Heart left ventricle (tissue), 13 donors: ENCODE measurements around the gene NEURL2.

ENCODE experiments used
- POLR2A ChIP-seq, 2 donors: fragments of 450-650 bp; IDR thresholded peaks; one replicate each; pipeline ENCODE4 v1.6.1; 2017; ENCODE audit warnings: antibody characterized with exemption in 2 of 2, mild to moderate bottlenecking in 2 of 2, moderate library complexity in 2 of 2
- TF ChIP-seq, protein P1 (sequence below), 12 donors: fragments of 200-600 bp; sonication (generic) in 4 of 12; IDR thresholded peaks; one replicate each; pipeline versions ENCODE4 v1.5.0 to v1.8.0; 2018 to 2022; ENCODE audit warnings: antibody characterized with exemption in 12 of 12, mild to moderate bottlenecking in 5 of 12
- donor health status: ischemic (EF 13 %, LVEDD 7.1; RV severe dilation, severe dysfunction).
- donor health status: DM: no; HTN: yes; CAD: no.
- donor health status: DM: no; HTN: no; CAD: no.
- donor health status: ischemic (EF 25% LVEDD 6.9; RV normal size, moderate dysfunction).
- donor health status: ischemic (EF 25% LVEDD 5.7; RV mildly dilated, moderate dysfunction).
- donor health status: ischemic (EF 35%, LVEDD 5.7; RV mildly dilated, moderate dysfunction).
- donor health status: nonischemic (EF 11% LVEDD 7.7; RV severe dilation, severe dysfunction).
- donor health status: DM: yes; HTN: yes; CAD: no.
- donor health status: PGD.
- donor health status: ischemic (EF 29% LVEDD 5.4; RV normal size, mild dysfunction).
- donor health status: nonischemic (EF 23%, LVEDD 6.1; RV moderate dilation, normal function).

DNA sequence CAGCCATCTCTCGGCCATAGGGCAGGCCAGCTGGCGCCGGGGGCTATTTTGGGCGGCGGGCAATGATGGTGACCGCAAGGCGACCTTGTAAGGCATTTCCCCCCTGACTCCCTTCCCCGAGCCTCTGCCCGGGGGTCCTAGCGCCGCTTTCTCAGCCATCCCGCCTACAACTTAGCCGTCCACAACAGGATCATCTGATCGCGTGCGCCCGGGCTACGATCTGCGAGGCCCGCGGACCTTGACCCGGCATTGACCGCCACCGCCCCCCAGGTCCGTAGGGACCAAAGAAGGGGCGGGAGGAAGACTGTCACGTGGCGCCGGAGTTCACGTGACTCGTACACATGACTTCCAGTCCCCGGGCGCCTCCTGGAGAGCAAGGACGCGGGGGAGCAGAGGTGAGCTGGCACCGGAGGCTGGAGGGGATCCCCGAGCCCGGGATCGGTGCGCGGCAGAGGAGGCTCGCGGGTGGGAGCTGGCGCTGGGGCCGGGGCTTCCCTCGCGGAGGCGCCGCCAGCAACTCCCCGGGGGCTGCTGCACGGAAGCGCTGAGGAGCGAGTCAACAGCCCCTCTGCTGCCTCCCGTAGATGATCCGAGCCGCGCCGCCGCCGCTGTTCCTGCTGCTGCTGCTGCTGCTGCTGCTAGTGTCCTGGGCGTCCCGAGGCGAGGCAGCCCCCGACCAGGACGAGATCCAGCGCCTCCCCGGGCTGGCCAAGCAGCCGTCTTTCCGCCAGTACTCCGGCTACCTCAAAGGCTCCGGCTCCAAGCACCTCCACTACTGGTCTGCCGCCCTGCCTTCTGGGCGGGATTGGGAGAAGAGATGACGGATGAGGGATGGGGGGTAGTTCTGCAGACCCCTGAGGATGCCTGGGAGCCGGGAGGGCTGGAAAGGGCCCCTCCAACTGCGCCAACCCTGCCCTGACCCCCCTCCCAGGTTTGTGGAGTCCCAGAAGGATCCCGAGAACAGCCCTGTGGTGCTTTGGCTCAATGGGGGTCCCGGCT is at the start of gene NEURL2, which contains the start of gene CTSA:
- TF ChIP-seq, protein P1, sequence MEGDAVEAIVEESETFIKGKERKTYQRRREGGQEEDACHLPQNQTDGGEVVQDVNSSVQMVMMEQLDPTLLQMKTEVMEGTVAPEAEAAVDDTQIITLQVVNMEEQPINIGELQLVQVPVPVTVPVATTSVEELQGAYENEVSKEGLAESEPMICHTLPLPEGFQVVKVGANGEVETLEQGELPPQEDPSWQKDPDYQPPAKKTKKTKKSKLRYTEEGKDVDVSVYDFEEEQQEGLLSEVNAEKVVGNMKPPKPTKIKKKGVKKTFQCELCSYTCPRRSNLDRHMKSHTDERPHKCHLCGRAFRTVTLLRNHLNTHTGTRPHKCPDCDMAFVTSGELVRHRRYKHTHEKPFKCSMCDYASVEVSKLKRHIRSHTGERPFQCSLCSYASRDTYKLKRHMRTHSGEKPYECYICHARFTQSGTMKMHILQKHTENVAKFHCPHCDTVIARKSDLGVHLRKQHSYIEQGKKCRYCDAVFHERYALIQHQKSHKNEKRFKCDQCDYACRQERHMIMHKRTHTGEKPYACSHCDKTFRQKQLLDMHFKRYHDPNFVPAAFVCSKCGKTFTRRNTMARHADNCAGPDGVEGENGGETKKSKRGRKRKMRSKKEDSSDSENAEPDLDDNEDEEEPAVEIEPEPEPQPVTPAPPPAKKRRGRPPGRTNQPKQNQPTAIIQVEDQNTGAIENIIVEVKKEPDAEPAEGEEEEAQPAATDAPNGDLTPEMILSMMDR (IDR thresholded peaks at IDR 0.05): peak in 2 of 12 donors; percentile 3 to 7
- TF ChIP-seq POLR2A (IDR thresholded peaks at IDR 0.05): peak in 1 of 2 donors; percentile 68
